ENCODE measurements around the gene HTR3D. TPM values are rescaled to one million over a fixed set of nuclear protein-coding genes. Genes with fewer than 3 reads are reported as not detected.

Gene HTR3D
- total and polyA plus RNA-seq, 2 of the 13 experiments (the other 11 are each of a cell fraction or from before 2014, with no cell fraction given): not detected

DNA sequence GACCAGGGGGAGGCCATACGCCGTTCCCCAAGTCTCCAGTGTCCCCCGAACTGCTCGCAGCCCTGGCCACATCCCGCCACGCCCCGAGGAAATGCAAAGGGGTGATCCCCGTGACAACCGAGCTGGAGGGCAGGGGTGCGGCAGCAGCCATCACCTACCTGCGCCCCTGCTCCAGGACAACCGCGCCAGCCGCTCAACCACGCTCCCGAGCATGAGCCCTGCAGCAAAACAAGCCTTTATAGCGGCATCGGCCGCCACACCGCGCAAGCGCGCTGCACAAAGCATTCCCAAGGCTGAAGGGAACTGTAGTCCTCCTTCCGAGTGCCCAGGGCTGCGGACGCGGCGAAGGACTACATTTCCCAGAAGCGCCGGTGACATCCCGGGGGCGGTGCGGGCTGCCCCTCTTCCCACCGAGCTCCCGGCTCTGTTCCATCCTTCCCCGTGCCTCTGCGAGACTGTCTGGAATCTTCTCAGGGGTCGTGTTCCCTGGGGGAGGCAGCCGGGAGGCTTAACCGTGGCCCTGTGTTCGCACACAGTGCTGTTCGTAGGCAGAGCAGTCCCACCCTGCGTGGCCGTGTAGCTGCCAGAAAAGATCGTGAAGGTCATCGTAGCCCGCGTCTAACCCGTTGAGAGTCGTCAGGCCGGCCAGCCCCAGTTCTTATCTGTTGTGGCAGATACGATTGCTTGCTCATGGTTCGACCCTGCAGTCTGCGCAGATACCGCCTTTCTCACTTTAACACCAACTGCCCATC, 13.7 kb upstream of the HTR3D start, which contains the start of gene ABCC5 (continued):
- TF ChIP-seq ZMYM2 (CRISPR knock-in tag; IDR thresholded peaks at IDR 0.05): peak; percentile 16; the same call in 1 of the 2 replicates
- TF ChIP-seq ZNF460 (CRISPR knock-in tag; IDR thresholded peaks at IDR 0.05; ENCODE audit: borderline replicate concordance): peak; percentile 47; the same call in 1 of the 2 replicates
- TF ChIP-seq, protein P1, sequence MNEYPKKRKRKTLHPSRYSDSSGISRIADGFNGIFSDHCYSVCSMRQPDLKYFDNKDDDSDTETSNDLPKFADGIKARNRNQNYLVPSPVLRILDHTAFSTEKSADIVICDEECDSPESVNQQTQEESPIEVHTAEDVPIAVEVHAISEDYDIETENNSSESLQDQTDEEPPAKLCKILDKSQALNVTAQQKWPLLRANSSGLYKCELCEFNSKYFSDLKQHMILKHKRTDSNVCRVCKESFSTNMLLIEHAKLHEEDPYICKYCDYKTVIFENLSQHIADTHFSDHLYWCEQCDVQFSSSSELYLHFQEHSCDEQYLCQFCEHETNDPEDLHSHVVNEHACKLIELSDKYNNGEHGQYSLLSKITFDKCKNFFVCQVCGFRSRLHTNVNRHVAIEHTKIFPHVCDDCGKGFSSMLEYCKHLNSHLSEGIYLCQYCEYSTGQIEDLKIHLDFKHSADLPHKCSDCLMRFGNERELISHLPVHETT (CRISPR knock-in tag; conservative IDR thresholded peaks at IDR 0.05): peak; percentile 39; the same call in 1 of the 2 replicates
- TF ChIP-seq SAP130 (CRISPR knock-in tag; IDR thresholded peaks at IDR 0.05; ENCODE audit: low read depth): peak; percentile 81
- TF ChIP-seq ZBTB33 (CRISPR knock-in tag; IDR thresholded peaks at IDR 0.05): no peak
- 0 out of 2 replicates have a peak, but pooled peaks have one; percentile 26 for TF ChIP-seq BCL6 (CRISPR knock-in tag; IDR thresholded peaks at IDR 0.05)
- TF ChIP-seq ZSCAN20 (CRISPR knock-in tag; IDR thresholded peaks at IDR 0.05; ENCODE audit: borderline replicate concordance): peak; percentile 65; the same call in 1 of the 2 replicates
- TF ChIP-seq ZFP90 (CRISPR knock-in tag; IDR thresholded peaks at IDR 0.05; ENCODE audit: borderline replicate concordance): peak; percentile 86; the same call in 1 of the 2 replicates
- no peak for TF ChIP-seq ZFP36 (IDR thresholded peaks at IDR 0.05; ENCODE audit: borderline replicate concordance, low read depth, low read length, partially characterized antibody)
- TF ChIP-seq ZNF605 (CRISPR knock-in tag; IDR thresholded peaks at IDR 0.05): peak; percentile 17; the same call in 1 of the 2 replicates
- no peak for TF ChIP-seq CEBPG (CRISPR knock-in tag; IDR thresholded peaks at IDR 0.05)
- peak; percentile 66; the same call in 1 of the 2 replicates for TF ChIP-seq ZNF224 (CRISPR knock-in tag; IDR thresholded peaks at IDR 0.05)
- no peak for TF ChIP-seq ZNF530 (CRISPR knock-in tag; IDR thresholded peaks at IDR 0.05; ENCODE audit: low read depth)
- TF ChIP-seq, protein P2, sequence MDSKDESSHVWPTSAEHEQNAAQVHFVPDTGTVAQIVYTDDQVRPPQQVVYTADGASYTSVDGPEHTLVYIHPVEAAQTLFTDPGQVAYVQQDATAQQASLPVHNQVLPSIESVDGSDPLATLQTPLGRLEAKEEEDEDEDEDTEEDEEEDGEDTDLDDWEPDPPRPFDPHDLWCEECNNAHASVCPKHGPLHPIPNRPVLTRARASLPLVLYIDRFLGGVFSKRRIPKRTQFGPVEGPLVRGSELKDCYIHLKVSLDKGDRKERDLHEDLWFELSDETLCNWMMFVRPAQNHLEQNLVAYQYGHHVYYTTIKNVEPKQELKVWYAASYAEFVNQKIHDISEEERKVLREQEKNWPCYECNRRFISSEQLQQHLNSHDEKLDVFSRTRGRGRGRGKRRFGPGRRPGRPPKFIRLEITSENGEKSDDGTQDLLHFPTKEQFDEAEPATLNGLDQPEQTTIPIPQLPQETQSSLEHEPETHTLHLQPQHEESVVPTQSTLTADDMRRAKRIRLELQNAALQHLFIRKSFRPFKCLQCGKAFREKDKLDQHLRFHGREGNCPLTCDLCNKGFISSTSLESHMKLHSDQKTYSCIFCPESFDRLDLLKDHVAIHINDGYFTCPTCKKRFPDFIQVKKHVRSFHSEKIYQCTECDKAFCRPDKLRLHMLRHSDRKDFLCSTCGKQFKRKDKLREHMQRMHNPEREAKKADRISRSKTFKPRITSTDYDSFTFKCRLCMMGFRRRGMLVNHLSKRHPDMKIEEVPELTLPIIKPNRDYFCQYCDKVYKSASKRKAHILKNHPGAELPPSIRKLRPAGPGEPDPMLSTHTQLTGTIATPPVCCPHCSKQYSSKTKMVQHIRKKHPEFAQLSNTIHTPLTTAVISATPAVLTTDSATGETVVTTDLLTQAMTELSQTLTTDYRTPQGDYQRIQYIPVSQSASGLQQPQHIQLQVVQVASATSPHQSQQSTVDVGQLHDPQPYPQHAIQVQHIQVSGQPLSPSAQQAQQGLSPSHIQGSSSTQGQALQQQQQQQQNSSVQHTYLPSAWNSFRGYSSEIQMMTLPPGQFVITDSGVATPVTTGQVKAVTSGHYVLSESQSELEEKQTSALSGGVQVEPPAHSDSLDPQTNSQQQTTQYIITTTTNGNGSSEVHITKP (CRISPR knock-in tag; IDR thresholded peaks at IDR 0.05; ENCODE audit: low read depth): no peak
- TF ChIP-seq ZNF556 (CRISPR knock-in tag; IDR thresholded peaks at IDR 0.05; ENCODE audit: borderline replicate concordance): 0 out of 2 replicates have a peak, but pooled peaks have one; percentile 9
- no peak for TF ChIP-seq ZSCAN30 (CRISPR knock-in tag; IDR thresholded peaks at IDR 0.05)
- TF ChIP-seq ZNF563 (CRISPR knock-in tag; IDR thresholded peaks at IDR 0.05): no peak
- TF ChIP-seq NONO (IDR thresholded peaks at IDR 0.05): no peak
- TF ChIP-seq NONO (CRISPR knock-in tag; conservative IDR thresholded peaks at IDR 0.05): peak; percentile 13; the same call in 1 of the 2 replicates
- TF ChIP-seq ZNF674 (CRISPR knock-in tag; IDR thresholded peaks at IDR 0.05; ENCODE audit: low read depth): no peak
- TF ChIP-seq SP5 (CRISPR knock-in tag; IDR thresholded peaks at IDR 0.05; ENCODE audit: borderline replicate concordance, low read depth): peak; percentile 11; the same call in 1 of the 2 replicates
- TF ChIP-seq SCMH1 (CRISPR knock-in tag; IDR thresholded peaks at IDR 0.05; ENCODE audit: borderline replicate concordance): no peak
- no peak for TF ChIP-seq ZFP37 (CRISPR knock-in tag; IDR thresholded peaks at IDR 0.05; ENCODE audit: borderline replicate concordance)

Data from HepG2 (cell line).